ENCODE results near the gene PARD3. TPM values are rescaled to one million over a fixed set of nuclear protein-coding genes. Genes with fewer than 3 reads are reported as not detected.

The PARD3 gene
- polyA plus RNA-seq, 1 donor from 2014 or later, result 12.4 TPM

DNA sequence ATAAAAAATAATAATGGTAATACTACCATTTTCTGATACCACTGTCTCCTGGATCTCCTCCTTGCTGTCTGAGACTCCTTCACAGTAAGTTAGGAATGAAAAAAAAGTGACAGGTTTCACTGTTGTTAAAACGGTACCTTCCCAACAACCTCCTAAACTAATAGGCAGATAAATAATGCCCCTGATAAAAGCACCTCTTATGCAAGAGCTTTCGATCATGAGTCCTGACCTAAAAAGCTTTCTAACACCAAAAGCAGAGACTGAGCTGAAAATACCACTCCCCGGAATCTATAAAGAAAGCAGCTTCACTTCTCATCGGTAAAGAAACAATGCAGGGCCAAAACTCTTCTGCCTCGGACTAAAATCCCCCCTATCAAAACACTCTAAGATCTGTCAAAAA is 14.5 kb downstream of the PARD3 start:
- peaks cover 19% of the 10 kb centered on the region for H3K79me2 ChIP-seq (replicated peaks; ENCODE audit: insufficient read depth, low read length)
- H3F3A ChIP-seq (ENCODE audit: insufficient read depth, low read length, poor library complexity, severe bottlenecking), result no peaks in the 10 kb centered on the region
- no peaks in the 10 kb centered on the region for H3K9me2 ChIP-seq (ENCODE audit: insufficient read depth, low read length)
- H3K9me3 ChIP-seq (ENCODE audit: low read length), result no peaks in the 10 kb centered on the region
- H3K4me3 ChIP-seq (ENCODE audit: low read length), result no peak overlapping the region
- H3K4me2 ChIP-seq (ENCODE audit: low read length), result no peak overlapping the region
- H3K9ac ChIP-seq (ENCODE audit: low read length), result no peak overlapping the region
- no peak overlapping the region for H2AFZ ChIP-seq (ENCODE audit: low read depth, low read length)
- no peaks in the 10 kb centered on the region for H4K20me1 ChIP-seq (ENCODE audit: insufficient read depth)
- no peak overlapping the region for H3K27ac ChIP-seq (ENCODE audit: low read length)
- no peaks in the 10 kb centered on the region for H3K27me3 ChIP-seq (ENCODE audit: insufficient read depth, low read depth, low read length)
- TF ChIP-seq SMC3 (conservative IDR thresholded peaks at IDR 0.05; ENCODE audit: poor library complexity) (no peak), EZH2 (IDR thresholded peaks at IDR 0.05; ENCODE audit: borderline replicate concordance, insufficient read depth, low read length, poor library complexity, severe bottlenecking) (no peak)
- H3K36me3 ChIP-seq (ENCODE audit: insufficient read depth, low read length), result no peaks in the 10 kb centered on the region

DNA sequence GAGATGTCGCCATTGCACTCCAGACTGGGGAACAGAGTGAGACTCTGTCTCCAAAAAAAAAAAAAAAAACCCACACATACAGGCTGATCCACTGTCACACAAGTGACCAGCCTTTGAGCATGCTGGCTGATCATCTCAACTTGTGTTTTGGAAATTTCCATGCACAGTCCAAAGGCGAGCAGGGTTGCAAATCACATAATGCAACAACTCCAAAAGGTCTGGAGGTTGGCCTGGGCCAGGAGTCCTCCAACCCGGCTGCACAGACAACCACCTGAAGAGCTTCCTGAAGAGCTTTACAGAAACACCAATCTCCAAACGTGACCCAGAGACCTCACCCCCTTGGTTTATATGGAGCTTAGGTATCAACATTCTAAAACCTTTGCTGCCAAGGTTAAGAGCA is 16.4 kb downstream of the PARD3 start:
- Histone ChIP-seq H3K4me3 (ENCODE audit: low read length) (no peak overlapping the region), H3F3A (ENCODE audit: insufficient read depth, low read length, poor library complexity, severe bottlenecking) (no peaks in the 10 kb centered on the region), H3K9me2 (ENCODE audit: insufficient read depth, low read length) (no peaks in the 10 kb centered on the region), H3K36me3 (ENCODE audit: insufficient read depth, low read length) (no peaks in the 10 kb centered on the region), H3K27ac (ENCODE audit: low read length) (no peak overlapping the region), H3K9ac (ENCODE audit: low read length) (no peak overlapping the region), H3K27me3 (ENCODE audit: insufficient read depth, low read depth, low read length) (no peaks in the 10 kb centered on the region), H2AFZ (ENCODE audit: low read depth, low read length) (no peak overlapping the region), H4K20me1 (ENCODE audit: insufficient read depth) (no peaks in the 10 kb centered on the region), H3K79me2 (replicated peaks; ENCODE audit: insufficient read depth, low read length) (peaks cover 19% of the 10 kb centered on the region), H3K9me3 (ENCODE audit: low read length) (no peaks in the 10 kb centered on the region), H3K4me2 (ENCODE audit: low read length) (no peak overlapping the region)
- TF ChIP-seq TAF1 (IDR thresholded peaks at IDR 0.05; ENCODE audit: low read depth), result no peak
- TF ChIP-seq EZH2 (IDR thresholded peaks at IDR 0.05; ENCODE audit: borderline replicate concordance, insufficient read depth, low read length, poor library complexity, severe bottlenecking), result no peak
- TF ChIP-seq SMC3 (conservative IDR thresholded peaks at IDR 0.05; ENCODE audit: poor library complexity), result no peak
- TF ChIP-seq, protein P1, sequence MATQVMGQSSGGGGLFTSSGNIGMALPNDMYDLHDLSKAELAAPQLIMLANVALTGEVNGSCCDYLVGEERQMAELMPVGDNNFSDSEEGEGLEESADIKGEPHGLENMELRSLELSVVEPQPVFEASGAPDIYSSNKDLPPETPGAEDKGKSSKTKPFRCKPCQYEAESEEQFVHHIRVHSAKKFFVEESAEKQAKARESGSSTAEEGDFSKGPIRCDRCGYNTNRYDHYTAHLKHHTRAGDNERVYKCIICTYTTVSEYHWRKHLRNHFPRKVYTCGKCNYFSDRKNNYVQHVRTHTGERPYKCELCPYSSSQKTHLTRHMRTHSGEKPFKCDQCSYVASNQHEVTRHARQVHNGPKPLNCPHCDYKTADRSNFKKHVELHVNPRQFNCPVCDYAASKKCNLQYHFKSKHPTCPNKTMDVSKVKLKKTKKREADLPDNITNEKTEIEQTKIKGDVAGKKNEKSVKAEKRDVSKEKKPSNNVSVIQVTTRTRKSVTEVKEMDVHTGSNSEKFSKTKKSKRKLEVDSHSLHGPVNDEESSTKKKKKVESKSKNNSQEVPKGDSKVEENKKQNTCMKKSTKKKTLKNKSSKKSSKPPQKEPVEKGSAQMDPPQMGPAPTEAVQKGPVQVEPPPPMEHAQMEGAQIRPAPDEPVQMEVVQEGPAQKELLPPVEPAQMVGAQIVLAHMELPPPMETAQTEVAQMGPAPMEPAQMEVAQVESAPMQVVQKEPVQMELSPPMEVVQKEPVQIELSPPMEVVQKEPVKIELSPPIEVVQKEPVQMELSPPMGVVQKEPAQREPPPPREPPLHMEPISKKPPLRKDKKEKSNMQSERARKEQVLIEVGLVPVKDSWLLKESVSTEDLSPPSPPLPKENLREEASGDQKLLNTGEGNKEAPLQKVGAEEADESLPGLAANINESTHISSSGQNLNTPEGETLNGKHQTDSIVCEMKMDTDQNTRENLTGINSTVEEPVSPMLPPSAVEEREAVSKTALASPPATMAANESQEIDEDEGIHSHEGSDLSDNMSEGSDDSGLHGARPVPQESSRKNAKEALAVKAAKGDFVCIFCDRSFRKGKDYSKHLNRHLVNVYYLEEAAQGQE (IDR thresholded peaks at IDR 0.05; ENCODE audit: borderline replicate concordance), result no peak
- TF ChIP-seq POLR2AphosphoS5 (IDR thresholded peaks at IDR 0.05), result no peak
- TF ChIP-seq RAD21 (conservative IDR thresholded peaks at IDR 0.05), result no peak
- no peak for TF ChIP-seq EP300 (conservative IDR thresholded peaks at IDR 0.05; ENCODE audit: poor library complexity, severe bottlenecking)
- no peak for TF ChIP-seq MXI1 (conservative IDR thresholded peaks at IDR 0.05; ENCODE audit: poor library complexity, severe bottlenecking)
- TF ChIP-seq, protein P2, sequence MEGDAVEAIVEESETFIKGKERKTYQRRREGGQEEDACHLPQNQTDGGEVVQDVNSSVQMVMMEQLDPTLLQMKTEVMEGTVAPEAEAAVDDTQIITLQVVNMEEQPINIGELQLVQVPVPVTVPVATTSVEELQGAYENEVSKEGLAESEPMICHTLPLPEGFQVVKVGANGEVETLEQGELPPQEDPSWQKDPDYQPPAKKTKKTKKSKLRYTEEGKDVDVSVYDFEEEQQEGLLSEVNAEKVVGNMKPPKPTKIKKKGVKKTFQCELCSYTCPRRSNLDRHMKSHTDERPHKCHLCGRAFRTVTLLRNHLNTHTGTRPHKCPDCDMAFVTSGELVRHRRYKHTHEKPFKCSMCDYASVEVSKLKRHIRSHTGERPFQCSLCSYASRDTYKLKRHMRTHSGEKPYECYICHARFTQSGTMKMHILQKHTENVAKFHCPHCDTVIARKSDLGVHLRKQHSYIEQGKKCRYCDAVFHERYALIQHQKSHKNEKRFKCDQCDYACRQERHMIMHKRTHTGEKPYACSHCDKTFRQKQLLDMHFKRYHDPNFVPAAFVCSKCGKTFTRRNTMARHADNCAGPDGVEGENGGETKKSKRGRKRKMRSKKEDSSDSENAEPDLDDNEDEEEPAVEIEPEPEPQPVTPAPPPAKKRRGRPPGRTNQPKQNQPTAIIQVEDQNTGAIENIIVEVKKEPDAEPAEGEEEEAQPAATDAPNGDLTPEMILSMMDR (IDR thresholded peaks at IDR 0.05; ENCODE audit: poor library complexity, severe bottlenecking), result no peak

DNA sequence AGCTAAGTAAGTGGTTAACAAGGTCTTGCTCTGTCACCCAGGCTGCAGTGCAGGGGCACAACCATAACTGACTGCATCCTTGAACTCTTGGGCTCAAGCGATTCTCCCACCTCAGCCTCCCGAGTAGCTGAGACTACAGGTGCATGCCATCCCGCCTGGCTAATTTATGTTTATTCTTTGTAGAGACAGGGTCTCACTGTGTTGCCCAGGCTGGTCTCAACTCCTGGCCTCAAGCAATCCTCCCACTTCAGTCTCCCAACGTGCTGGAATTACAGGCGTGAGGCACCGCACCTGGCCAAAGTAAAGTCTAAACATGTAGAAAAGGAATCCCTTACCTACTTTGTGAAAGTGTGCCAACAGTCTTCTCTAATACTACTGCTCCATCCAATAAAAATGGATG is 17.9 kb downstream of the PARD3 start:
- no peaks in the 10 kb centered on the region for H3K36me3 ChIP-seq (ENCODE audit: insufficient read depth, low read length)
- no peak overlapping the region for H3K4me3 ChIP-seq (ENCODE audit: low read length)
- H4K20me1 ChIP-seq (ENCODE audit: insufficient read depth), result no peaks in the 10 kb centered on the region
- TF ChIP-seq EZH2 (IDR thresholded peaks at IDR 0.05; ENCODE audit: borderline replicate concordance, insufficient read depth, low read length, poor library complexity, severe bottlenecking) (no peak), EP300 (conservative IDR thresholded peaks at IDR 0.05; ENCODE audit: poor library complexity, severe bottlenecking) (no peak), RAD21 (conservative IDR thresholded peaks at IDR 0.05) (no peak), POLR2AphosphoS5 (IDR thresholded peaks at IDR 0.05) (no peak), MXI1 (conservative IDR thresholded peaks at IDR 0.05; ENCODE audit: poor library complexity, severe bottlenecking) (no peak), SMC3 (conservative IDR thresholded peaks at IDR 0.05; ENCODE audit: poor library complexity) (no peak)
- TF ChIP-seq, protein P2 (IDR thresholded peaks at IDR 0.05; ENCODE audit: poor library complexity, severe bottlenecking), result no peak
- no peaks in the 10 kb centered on the region for H3F3A ChIP-seq (ENCODE audit: insufficient read depth, low read length, poor library complexity, severe bottlenecking)
- H3K27ac ChIP-seq (ENCODE audit: low read length), result no peak overlapping the region
- H3K9ac ChIP-seq (ENCODE audit: low read length), result no peak overlapping the region
- no peaks in the 10 kb centered on the region for H3K27me3 ChIP-seq (ENCODE audit: insufficient read depth, low read depth, low read length)
- H2AFZ ChIP-seq (ENCODE audit: low read depth, low read length), result no peak overlapping the region
- no peak overlapping the region for H3K4me2 ChIP-seq (ENCODE audit: low read length)
- H3K9me2 ChIP-seq (ENCODE audit: insufficient read depth, low read length), result no peaks in the 10 kb centered on the region
- H3K79me2 ChIP-seq (replicated peaks; ENCODE audit: insufficient read depth, low read length), result peaks cover 28% of the 10 kb centered on the region
- no peaks in the 10 kb centered on the region for H3K9me3 ChIP-seq (ENCODE audit: low read length)
